ENCODE measurements around the gene GABPA. TPM values are rescaled to one million over a fixed set of nuclear protein-coding genes. Genes with fewer than 3 reads are reported as not detected.

Gene GABPA
- total and polyA plus RNA-seq, 2 of the 13 experiments (the other 11 are each of a cell fraction or from before 2014, with no cell fraction given): 7.4 to 13.2 TPM

DNA sequence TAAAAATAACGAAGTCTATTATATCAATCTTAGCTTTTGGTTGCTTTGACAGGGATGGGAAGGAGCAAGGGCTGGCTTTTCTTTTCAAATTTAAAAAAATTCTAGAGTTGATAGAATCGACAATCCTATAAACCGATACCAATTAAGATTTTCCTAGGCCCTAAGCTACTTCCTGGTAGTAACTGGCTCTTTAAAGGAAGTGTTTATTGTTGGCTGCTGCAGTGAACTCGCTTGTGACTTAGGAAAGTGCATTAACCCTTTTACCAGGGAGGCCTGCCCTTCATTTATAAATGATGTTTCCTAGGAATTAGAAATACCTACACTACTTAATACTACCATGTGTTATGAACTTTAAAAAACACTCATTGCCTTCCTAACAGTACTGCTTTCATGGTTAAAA lies 33.2 kb upstream of the GABPA start:
- ChIA-PET CTCF (ENCODE audit: low intra/inter-chr PET ratio, low total read pairs) (no interaction called here), POLR2A (no interaction called here)
- no peak overlapping the region for H3K9ac ChIP-seq (ENCODE audit: insufficient read depth, low read depth, low read length)
- H3K4me2 ChIP-seq (ENCODE audit: low read depth, low read length): no peak overlapping the region
- H3K4me1 ChIP-seq (ENCODE audit: insufficient read depth, low read length): no peaks in the 10 kb centered on the region
- no peaks in the 10 kb centered on the region for H3K9me3 ChIP-seq (ENCODE audit: low read length)
- DNase-seq (ENCODE audit: low spot score) (no peak), FAIRE-seq (no peak), ATAC-seq (no peak)
- in situ Hi-C loops (cut with HindIII; ENCODE audit: extremely low pct_ligation_motif_present, low pct_unique_long_range_greater_than_20kb): no loop called here
- intact Hi-C loops (cut with micrococcal nuclease; ENCODE audit: unreplicated experiment): no loop called here
- BruUV-seq (replicated peaks): no TSS peak
- no peak overlapping the region for H3K4me3 ChIP-seq (replicated peaks in 1 of 3; ENCODE audit: insufficient read depth in 1 of 3, low read depth in 2 of 3, low read length in 3 of 3)
- H3K36me3 ChIP-seq (replicated peaks in 1 of 2; ENCODE audit: control insufficient read depth in 1 of 2, insufficient read depth in 2 of 2, low read length in 2 of 2): no peaks in the 10 kb centered on the region
- 11% methylated on average over 4 of the region's 4 CpGs for WGBS (ENCODE audit: low lambda C conversion rate)
- no peaks in the 10 kb centered on the region for H4K20me1 ChIP-seq (ENCODE audit: insufficient read depth, low read length)
- H2AFZ ChIP-seq (ENCODE audit: low read length): no peak overlapping the region
- no peaks in the 10 kb centered on the region for H3K27me3 ChIP-seq (ENCODE audit: control insufficient read depth in 1 of 2, insufficient read depth in 2 of 2, low read length in 2 of 2)
- no peak overlapping the region for H3K27ac ChIP-seq (ENCODE audit: extremely low read length, insufficient read depth, low read length)
- H3K79me2 ChIP-seq (ENCODE audit: insufficient read depth, low read length): no peaks in the 10 kb centered on the region
- TF ChIP-seq NFE2L1 (CRISPR knock-in tag; IDR thresholded peaks at IDR 0.05; ENCODE audit: borderline replicate concordance) (no peak), CBX1 (IDR thresholded peaks at IDR 0.05; ENCODE audit: low read depth) (no peak), ZBTB8A (CRISPR knock-in tag; IDR thresholded peaks at IDR 0.05; ENCODE audit: borderline replicate concordance, low read depth) (no peak), TEF (CRISPR knock-in tag; IDR thresholded peaks at IDR 0.05) (no peak), ZNF142 (CRISPR knock-in tag; IDR thresholded peaks at IDR 0.05) (no peak), ZNF224 (CRISPR knock-in tag; IDR thresholded peaks at IDR 0.05) (no peak), ZNF317 (CRISPR knock-in tag; IDR thresholded peaks at IDR 0.05) (no peak), MIXL1 (CRISPR knock-in tag; IDR thresholded peaks at IDR 0.05) (no peak), MAFF (IDR thresholded peaks at IDR 0.05; ENCODE audit: low read depth, low read length) (no peak)
- TF ChIP-seq, protein P1, sequence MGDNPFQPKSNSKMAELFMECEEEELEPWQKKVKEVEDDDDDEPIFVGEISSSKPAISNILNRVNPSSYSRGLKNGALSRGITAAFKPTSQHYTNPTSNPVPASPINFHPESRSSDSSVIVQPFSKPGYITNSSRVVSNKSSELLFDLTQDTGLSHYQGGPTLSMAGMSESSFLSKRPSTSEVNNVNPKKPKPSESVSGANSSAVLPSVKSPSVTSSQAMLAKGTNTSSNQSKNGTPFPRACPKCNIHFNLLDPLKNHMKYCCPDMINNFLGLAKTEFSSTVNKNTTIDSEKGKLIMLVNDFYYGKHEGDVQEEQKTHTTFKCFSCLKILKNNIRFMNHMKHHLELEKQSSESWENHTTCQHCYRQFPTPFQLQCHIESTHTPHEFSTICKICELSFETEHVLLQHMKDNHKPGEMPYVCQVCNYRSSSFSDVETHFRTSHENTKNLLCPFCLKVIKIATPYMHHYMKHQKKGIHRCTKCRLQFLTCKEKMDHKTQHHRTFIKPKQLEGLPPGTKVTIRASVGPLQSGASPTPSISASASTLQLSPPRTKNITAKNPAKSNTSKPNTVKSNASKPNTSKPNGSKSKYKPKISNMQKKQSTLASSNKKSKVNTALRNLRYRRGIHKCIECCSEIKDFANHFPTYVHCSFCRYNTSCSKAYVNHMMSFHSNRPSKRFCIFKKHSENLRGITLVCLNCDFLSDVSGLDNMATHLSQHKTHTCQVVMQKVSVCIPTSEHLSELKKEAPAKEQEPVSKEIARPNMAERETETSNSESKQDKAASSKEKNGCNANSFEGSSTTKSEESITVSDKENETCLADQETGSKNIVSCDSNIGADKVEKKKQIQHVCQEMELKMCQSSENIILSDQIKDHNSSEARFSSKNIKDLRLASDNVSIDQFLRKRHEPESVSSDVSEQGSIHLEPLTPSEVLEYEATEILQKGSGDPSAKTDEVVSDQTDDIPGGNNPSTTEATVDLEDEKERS (CRISPR knock-in tag; IDR thresholded peaks at IDR 0.05): no peak
- TF ChIP-seq, protein P2, sequence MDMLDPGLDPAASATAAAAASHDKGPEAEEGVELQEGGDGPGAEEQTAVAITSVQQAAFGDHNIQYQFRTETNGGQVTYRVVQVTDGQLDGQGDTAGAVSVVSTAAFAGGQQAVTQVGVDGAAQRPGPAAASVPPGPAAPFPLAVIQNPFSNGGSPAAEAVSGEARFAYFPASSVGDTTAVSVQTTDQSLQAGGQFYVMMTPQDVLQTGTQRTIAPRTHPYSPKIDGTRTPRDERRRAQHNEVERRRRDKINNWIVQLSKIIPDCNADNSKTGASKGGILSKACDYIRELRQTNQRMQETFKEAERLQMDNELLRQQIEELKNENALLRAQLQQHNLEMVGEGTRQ (IDR thresholded peaks at IDR 0.05; ENCODE audit: low read depth, low read length): no peak
- TF ChIP-seq, protein P2 (CRISPR knock-in tag; IDR thresholded peaks at IDR 0.05; ENCODE audit: borderline replicate concordance): no peak
